Measurements from ENCODE around the gene SLC22A16.

DNA sequence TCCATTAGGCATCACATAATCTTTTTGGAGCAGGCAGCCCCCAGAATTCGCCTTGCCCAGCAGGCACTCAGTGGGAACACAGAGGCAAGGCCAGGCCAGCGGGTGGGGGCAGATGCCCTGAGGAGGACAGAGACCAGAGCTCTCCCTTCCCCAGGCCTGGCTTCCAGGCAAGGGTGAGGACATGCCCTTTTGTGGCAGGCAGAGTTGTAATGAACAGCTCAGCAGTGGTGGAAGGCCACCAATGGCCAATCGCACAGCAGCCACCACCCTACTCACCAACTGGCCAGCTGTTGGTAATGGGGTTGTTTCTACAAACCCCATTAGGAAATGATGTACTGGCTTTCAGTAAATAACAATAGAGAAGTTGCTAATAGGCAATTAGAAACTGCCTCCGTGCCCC is 45.7 kb downstream of the SLC22A16 start:
- TF ChIP-seq, protein P1, sequence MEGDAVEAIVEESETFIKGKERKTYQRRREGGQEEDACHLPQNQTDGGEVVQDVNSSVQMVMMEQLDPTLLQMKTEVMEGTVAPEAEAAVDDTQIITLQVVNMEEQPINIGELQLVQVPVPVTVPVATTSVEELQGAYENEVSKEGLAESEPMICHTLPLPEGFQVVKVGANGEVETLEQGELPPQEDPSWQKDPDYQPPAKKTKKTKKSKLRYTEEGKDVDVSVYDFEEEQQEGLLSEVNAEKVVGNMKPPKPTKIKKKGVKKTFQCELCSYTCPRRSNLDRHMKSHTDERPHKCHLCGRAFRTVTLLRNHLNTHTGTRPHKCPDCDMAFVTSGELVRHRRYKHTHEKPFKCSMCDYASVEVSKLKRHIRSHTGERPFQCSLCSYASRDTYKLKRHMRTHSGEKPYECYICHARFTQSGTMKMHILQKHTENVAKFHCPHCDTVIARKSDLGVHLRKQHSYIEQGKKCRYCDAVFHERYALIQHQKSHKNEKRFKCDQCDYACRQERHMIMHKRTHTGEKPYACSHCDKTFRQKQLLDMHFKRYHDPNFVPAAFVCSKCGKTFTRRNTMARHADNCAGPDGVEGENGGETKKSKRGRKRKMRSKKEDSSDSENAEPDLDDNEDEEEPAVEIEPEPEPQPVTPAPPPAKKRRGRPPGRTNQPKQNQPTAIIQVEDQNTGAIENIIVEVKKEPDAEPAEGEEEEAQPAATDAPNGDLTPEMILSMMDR (IDR thresholded peaks at IDR 0.05; ENCODE audit: low read depth, low read length, missing input control): no peak
- TF ChIP-seq, protein P2, sequence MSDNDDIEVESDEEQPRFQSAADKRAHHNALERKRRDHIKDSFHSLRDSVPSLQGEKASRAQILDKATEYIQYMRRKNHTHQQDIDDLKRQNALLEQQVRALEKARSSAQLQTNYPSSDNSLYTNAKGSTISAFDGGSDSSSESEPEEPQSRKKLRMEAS (IDR thresholded peaks at IDR 0.05): no peak
- TF ChIP-seq EGR1 (IDR thresholded peaks at IDR 0.05; ENCODE audit: low read depth in 2 of 2) (no peak), GABPA (IDR thresholded peaks at IDR 0.05 in 1 of 2, conservative IDR thresholded peaks at IDR 0.05 in 1 of 2) (no peak)
